Endothelial cell of umbilical vein (primary cell): ENCODE data around the gene PPME1. TPM values are rescaled to one million over a fixed set of nuclear protein-coding genes. Genes with fewer than 3 reads are reported as not detected.

Experiments used
- BruUV-seq: library from RNA; stranded (reverse); fragments of 400-500 nt; replicated peaks from 2 replicates; lab custom pipeline; 2021; lab: Mats Ljungman, UMichigan
- CTCF ChIA-PET: fragments of 300-600, 350-600 bp; sonication (Branson Sonifier 250); formaldehyde crosslinking; loops from one replicate; lab custom pipeline; 2021; ENCODE audit warnings: antibody characterized with exemption, inconsistent platforms; lab: Charles Lee
- POLR2A ChIA-PET: fragments of 300-600, 350-600 bp; sonication (Branson Sonifier 250); formaldehyde crosslinking; loops from one replicate; lab custom pipeline; 2021; ENCODE audit warnings: antibody characterized with exemption, inconsistent platforms; lab: Charles Lee
- DNase-seq: peaks from one replicate; pipeline ENCODE4 v3.0.0-alpha.2; 2011; ENCODE audit warnings: low read depth, low spot score
- FAIRE-seq: peaks from 2 replicates; lab custom pipeline; 2011; peaks lifted over from hg19 to GRCh38; lab: Jason Lieb, UNC
- H2AFZ ChIP-seq: 2 replicates; pipeline ENCODE4 v1.6.0; 2012; ENCODE audit warnings: low read depth, low read length, control low read depth, inconsistent platforms
- H3K27ac ChIP-seq: 2 replicates; pipeline ENCODE4 v1.5.1; 2011; ENCODE audit warnings: low read depth, mild to moderate bottlenecking, control low read depth, low read length, moderate library complexity; ENCODE audit not compliant: insufficient read depth
- H3K27me3 ChIP-seq, 2 experiments: 2 replicates each; pipeline versions ENCODE4 v1.6.0 to v1.6.1; 2011; ENCODE audit warnings: low read length in 2 of 2, mixed read lengths in 1 of 2; ENCODE audit not compliant: control insufficient read depth in 2 of 2, insufficient read depth in 2 of 2
- H3K36me3 ChIP-seq, 2 experiments: 2 replicates in 1 of 2; 3 replicates in 1 of 2; pipeline ENCODE4 v1.5.1; 2011; ENCODE audit warnings: low read length in 2 of 2, mild to moderate bottlenecking in 1 of 2, moderate library complexity in 1 of 2; ENCODE audit not compliant: control insufficient read depth in 2 of 2, insufficient read depth in 2 of 2; ENCODE audit errors: extremely low read depth in 1 of 2
- H3K4me1 ChIP-seq: 3 replicates; pipeline ENCODE4 v1.5.1; 2011; ENCODE audit warnings: mild to moderate bottlenecking, low read length; ENCODE audit not compliant: control insufficient read depth, insufficient read depth; ENCODE audit errors: extremely low read depth
- H3K4me2 ChIP-seq: 2 replicates; pipeline ENCODE4 v1.6.1; 2011; ENCODE audit warnings: low read length, control low read depth, mixed read lengths; ENCODE audit not compliant: insufficient read depth
- H3K4me3 ChIP-seq, 3 experiments: fragments of 200-600 bp in 1 of 3; sonication (generic), shearing (Covaris generic) in 1 of 3; replicated peaks in 1 of 3; 2 replicates each; pipeline ENCODE4 v1.5.1; 2011 to 2016; ENCODE audit warnings: control low read depth in 3 of 3, low read length in 3 of 3, mild to moderate bottlenecking in 2 of 3, inconsistent platforms in 1 of 3, low read depth in 1 of 3, moderate library complexity in 1 of 3; ENCODE audit not compliant: insufficient read depth in 1 of 3
- H3K79me2 ChIP-seq: 2 replicates; pipeline ENCODE4 v1.6.0; 2012; ENCODE audit warnings: low read length, inconsistent platforms; ENCODE audit not compliant: control insufficient read depth, insufficient read depth
- H3K9ac ChIP-seq: replicated peaks from 2 replicates; pipeline ENCODE3; 2011; ENCODE audit warnings: low read length, control low read depth; ENCODE audit not compliant: insufficient read depth; ENCODE audit errors: extremely low read depth
- H3K9me1 ChIP-seq: replicated peaks from 3 replicates; pipeline ENCODE4 v1.6.0; 2011; ENCODE audit warnings: mild to moderate bottlenecking, low read length; ENCODE audit not compliant: control insufficient read depth, insufficient read depth; ENCODE audit errors: extremely low read depth
- H3K9me3 ChIP-seq: replicated peaks from 2 replicates; pipeline ENCODE4 v1.5.1; 2012; ENCODE audit warnings: low read length, inconsistent platforms; ENCODE audit not compliant: control insufficient read depth, insufficient read depth
- H4K20me1 ChIP-seq: replicated peaks from 2 replicates; pipeline ENCODE3; 2011; ENCODE audit warnings: mild to moderate bottlenecking, low read length; ENCODE audit not compliant: control insufficient read depth, insufficient read depth; ENCODE audit errors: extremely low read depth
- EZH2 ChIP-seq: IDR thresholded peaks from 2 replicates; pipeline ENCODE4 v1.6.1; 2012; ENCODE audit warnings: borderline replicate concordance, low read depth, mild to moderate bottlenecking, moderate library complexity, low read length, inconsistent platforms; ENCODE audit not compliant: severe bottlenecking
- FOS ChIP-seq: IDR thresholded peaks from 2 replicates; pipeline ENCODE4 v1.6.1; 2011; ENCODE audit warnings: mild to moderate bottlenecking, low read length, moderate library complexity, borderline replicate concordance; ENCODE audit not compliant: insufficient read depth
- GATA2 ChIP-seq: IDR thresholded peaks from 2 replicates; pipeline ENCODE4 v1.7.0; 2011; ENCODE audit warnings: low read depth, mild to moderate bottlenecking, moderate library complexity, mixed read lengths, low read length; ENCODE audit not compliant: insufficient read length, insufficient read depth
- JUN ChIP-seq: IDR thresholded peaks from 2 replicates; pipeline ENCODE4 v1.6.1; 2011; ENCODE audit warnings: borderline replicate concordance, low read depth; ENCODE audit not compliant: insufficient read length, insufficient read depth
- MYC ChIP-seq: IDR thresholded peaks from one replicate; pipeline ENCODE4 v1.6.1; 2011; ENCODE audit warnings: mild to moderate bottlenecking, low read depth, low read length
- POLR2A ChIP-seq: IDR thresholded peaks from 2 replicates; pipeline ENCODE4 v1.6.1; 2012; ENCODE audit warnings: low read depth, mild to moderate bottlenecking, control low read depth, low read length
- POLR2AphosphoS5 ChIP-seq: IDR thresholded peaks from 2 replicates; pipeline ENCODE4 v1.6.1; 2012; ENCODE audit warnings: low read depth, mild to moderate bottlenecking, control low read depth, low read length, moderate library complexity; ENCODE audit not compliant: insufficient read depth
- dilution Hi-C: fragments of 300-500 bp; cut with MboI; formaldehyde crosslinking; loops from one replicate; pipeline ENCODE4 v1.15.0; 2019; ENCODE audit warnings: low sequenced_read_pairs; ENCODE audit not compliant: extremely low pct_ligation_motif_present
- intact Hi-C: fragments of 100-400 bp; cut with micrococcal nuclease; formaldehyde crosslinking; loops from one replicate; pipeline ENCODE4 v1.10.0; 2022
- polyA plus RNA-seq, 4 experiments: library from polyadenylated mRNA; depleted of rRNA in 3 of 4; stranded (reverse) in 3 of 4; unstranded in 1 of 4; fragments of >200 nt; gene quantifications; 2 replicates each; pipeline versions ENCODE4 v1.2.1 to v1.2.3, GENCODE V29; 2011 to 2012; ENCODE audit warnings: missing spikeins in 1 of 4
- total RNA-seq: library from RNA; stranded (reverse); gene quantifications from 2 replicates; pipeline ENCODE4 v1.2.3, GENCODE V29; 2021
- TF ChIP-seq, protein P1 (sequence below), 2 donors: IDR thresholded peaks; 1 replicate in 1 of 2; 2 replicates in 1 of 2; pipeline ENCODE4 v1.5.1; 2011; ENCODE audit warnings: low read length in 2 of 2, mild to moderate bottlenecking in 2 of 2, moderate library complexity in 2 of 2, control low read depth in 1 of 2, inconsistent platforms in 1 of 2, low read depth in 1 of 2; ENCODE audit not compliant: insufficient read depth in 1 of 2; ENCODE audit errors: extremely low read depth in 1 of 2
- TF ChIP-seq, protein P2 (sequence below): IDR thresholded peaks from 2 replicates; pipeline ENCODE4 v1.6.1; 2011; ENCODE audit not compliant: insufficient read depth, insufficient read length

The PPME1 gene
- total and polyA plus RNA-seq, 2 donors (not counting 3 experiments of a cell fraction or from before 2014, with no cell fraction given): 37.2 to 49.9 TPM

DNA sequence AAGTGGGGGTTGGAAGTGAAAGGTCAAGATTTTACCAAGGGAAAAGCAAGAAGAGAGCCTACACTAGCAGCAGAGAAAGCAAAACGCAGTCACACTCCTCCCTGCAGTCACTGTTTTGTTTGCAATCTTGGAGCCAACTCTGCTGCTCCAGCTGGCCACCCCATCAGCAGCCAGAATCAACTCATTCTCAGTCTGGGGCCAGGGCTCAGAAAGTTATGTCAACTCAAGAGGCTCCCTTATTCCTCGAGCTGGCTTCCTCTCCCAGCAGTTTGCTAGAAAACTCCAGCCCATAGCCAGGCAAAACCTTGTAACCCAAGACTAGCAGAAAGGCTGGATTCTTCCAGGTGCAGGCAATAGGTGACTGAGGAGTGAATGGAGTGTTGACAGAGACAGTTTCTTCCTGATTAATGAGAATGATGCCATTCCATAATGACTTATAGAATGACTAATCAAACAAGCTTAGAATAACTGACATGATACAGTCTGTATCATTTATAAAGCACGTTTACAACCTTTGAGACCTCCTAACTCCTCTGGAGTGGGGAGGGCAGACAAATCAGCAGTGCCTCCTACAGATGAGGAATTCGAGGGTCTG lies 87.0 kb downstream of the PPME1 start:
- H3K79me2 ChIP-seq: no peaks in the 10 kb centered on the region
- no peaks in the 10 kb centered on the region for H3K4me1 ChIP-seq
- no TSS peak for BruUV-seq
- H3K4me2 ChIP-seq: no peak overlapping the region
- intact Hi-C loops: no loop called here
- peaks cover 0 to 4% of the 10 kb centered on the region in 2 experiments for H3K36me3 ChIP-seq
- TF ChIP-seq GATA2: no peak
- TF ChIP-seq, protein P1, sequence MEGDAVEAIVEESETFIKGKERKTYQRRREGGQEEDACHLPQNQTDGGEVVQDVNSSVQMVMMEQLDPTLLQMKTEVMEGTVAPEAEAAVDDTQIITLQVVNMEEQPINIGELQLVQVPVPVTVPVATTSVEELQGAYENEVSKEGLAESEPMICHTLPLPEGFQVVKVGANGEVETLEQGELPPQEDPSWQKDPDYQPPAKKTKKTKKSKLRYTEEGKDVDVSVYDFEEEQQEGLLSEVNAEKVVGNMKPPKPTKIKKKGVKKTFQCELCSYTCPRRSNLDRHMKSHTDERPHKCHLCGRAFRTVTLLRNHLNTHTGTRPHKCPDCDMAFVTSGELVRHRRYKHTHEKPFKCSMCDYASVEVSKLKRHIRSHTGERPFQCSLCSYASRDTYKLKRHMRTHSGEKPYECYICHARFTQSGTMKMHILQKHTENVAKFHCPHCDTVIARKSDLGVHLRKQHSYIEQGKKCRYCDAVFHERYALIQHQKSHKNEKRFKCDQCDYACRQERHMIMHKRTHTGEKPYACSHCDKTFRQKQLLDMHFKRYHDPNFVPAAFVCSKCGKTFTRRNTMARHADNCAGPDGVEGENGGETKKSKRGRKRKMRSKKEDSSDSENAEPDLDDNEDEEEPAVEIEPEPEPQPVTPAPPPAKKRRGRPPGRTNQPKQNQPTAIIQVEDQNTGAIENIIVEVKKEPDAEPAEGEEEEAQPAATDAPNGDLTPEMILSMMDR (IDR thresholded peaks at IDR 0.05; ENCODE audit: extremely low read depth in 1 of 2, insufficient read depth in 1 of 2, low read depth in 1 of 2, low read length in 2 of 2): no peak
- TF ChIP-seq POLR2A: no peak
- TF ChIP-seq FOS: no peak
- TF ChIP-seq, protein P2, sequence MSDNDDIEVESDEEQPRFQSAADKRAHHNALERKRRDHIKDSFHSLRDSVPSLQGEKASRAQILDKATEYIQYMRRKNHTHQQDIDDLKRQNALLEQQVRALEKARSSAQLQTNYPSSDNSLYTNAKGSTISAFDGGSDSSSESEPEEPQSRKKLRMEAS: no peak
- TF ChIP-seq MYC: no peak
- TF ChIP-seq JUN: no peak
- no peak for TF ChIP-seq EZH2
- TF ChIP-seq POLR2AphosphoS5: no peak
- H3K27ac ChIP-seq: no peak overlapping the region
- H3K9ac ChIP-seq: no peak overlapping the region
- H3K27me3 ChIP-seq: no peaks in the 10 kb centered on the region
- DNase-seq (peak; percentile 75), FAIRE-seq (peak; percentile 8)
- H2AFZ ChIP-seq: no peak overlapping the region
- H3K4me3 ChIP-seq: no peak overlapping the region
- CTCF ChIA-PET: interaction anchor here (0.7 to 13.4 kb wide), 4 partner anchors 63 to 192 kb away, joined by 3 to 440 read pairs (median 12); no protein-coding TSS in a partner anchor
- H3K9me3 ChIP-seq: no peaks in the 10 kb centered on the region
- H3K9me1 ChIP-seq: no peaks in the 10 kb centered on the region
- dilution Hi-C loops: no loop called here
- POLR2A ChIA-PET: no interaction called here
- H4K20me1 ChIP-seq: no peaks in the 10 kb centered on the region
